Endothelial cell (in vitro differentiated cells): ENCODE data around the gene GOLGA1. TPM values are rescaled to one million over a fixed set of nuclear protein-coding genes. Genes with fewer than 3 reads are reported as not detected.
A peak's percentile ranks its signal among the peaks of the same experiment; 100 is the strongest.

ENCODE experiments used
- DNase-seq: peaks from one replicate; pipeline ENCODE4 v3.0.0; 2021; ENCODE audit warnings: low spot score
- H3K27ac Mint-ChIP-seq: one replicate; pipeline ENCODE4 v1.8.0; 2021; ENCODE audit warnings: mixed read lengths, inconsistent platforms; ENCODE audit not compliant: unreplicated experiment
- H3K27me3 Mint-ChIP-seq: one replicate; pipeline ENCODE4 v1.8.0; 2021; ENCODE audit warnings: mild to moderate bottlenecking, moderate library complexity, mixed read lengths, inconsistent platforms; ENCODE audit not compliant: unreplicated experiment
- H3K36me3 Mint-ChIP-seq: one replicate; pipeline ENCODE4 v1.8.0; 2021; ENCODE audit warnings: mild to moderate bottlenecking, low read depth, mixed read lengths, inconsistent platforms; ENCODE audit not compliant: unreplicated experiment
- H3K4me1 Mint-ChIP-seq: one replicate; pipeline ENCODE4 v1.8.0; 2021; ENCODE audit warnings: mild to moderate bottlenecking, mixed read lengths, inconsistent platforms; ENCODE audit not compliant: unreplicated experiment
- H3K4me3 Mint-ChIP-seq: one replicate; pipeline ENCODE4 v1.8.0; 2021; ENCODE audit warnings: mild to moderate bottlenecking, mixed read lengths, inconsistent platforms; ENCODE audit not compliant: unreplicated experiment
- H3K9me3 Mint-ChIP-seq: one replicate; pipeline ENCODE4 v1.8.0; 2021; ENCODE audit warnings: mixed read lengths, inconsistent platforms; ENCODE audit not compliant: unreplicated experiment
- CTCF ChIP-seq: fragments of 200-600 bp; sonication (generic); IDR thresholded peaks from one replicate; pipeline ENCODE4 v1.5.0; 2021; ENCODE audit warnings: antibody characterized with exemption; ENCODE audit not compliant: unreplicated experiment
- total RNA-seq: library from RNA; stranded (reverse); fragmentation: NEBNext Ultra II Directional; extraction: Animal tissue kit (Norgen Biotek cat#: 25700); gene quantifications from one replicate; pipeline ENCODE4 v1.2.1, GENCODE V29; 2021; ENCODE audit not compliant: unreplicated experiment

Gene GOLGA1
- total RNA-seq, 1 donor from 2014 or later, result 14.8 TPM

- no peak overlapping the region for H3K27ac Mint-ChIP-seq
- H3K4me1 Mint-ChIP-seq, result peaks cover 16% of the 10 kb centered on the region
- peaks cover 9% of the 10 kb centered on the region for H3K27me3 Mint-ChIP-seq
- peaks cover 30% of the 10 kb centered on the region for H3K36me3 Mint-ChIP-seq
- DNase-seq, result no peak
- H3K4me3 Mint-ChIP-seq, result no peak overlapping the region
- no peak for TF ChIP-seq CTCF
- H3K9me3 Mint-ChIP-seq, result no peaks in the 10 kb centered on the region
Measured at GRCh38 chr9:124881138-124881743, 59.6 kb downstream of the GOLGA1 start.

- Mint-ChIP-seq H3K36me3 (peaks cover 25% of the 10 kb centered on the region), H3K4me1 (peaks cover 16% of the 10 kb centered on the region), H3K27me3 (peaks cover 7% of the 10 kb centered on the region), H3K4me3 (no peak overlapping the region), H3K9me3 (no peaks in the 10 kb centered on the region), H3K27ac (no peak overlapping the region)
- no peak for TF ChIP-seq CTCF
- no peak for DNase-seq
Measured at GRCh38 chr9:124880501-124880900, 60.4 kb downstream of the GOLGA1 start.

GRCh38 chr9:124879226-124879625 lies 61.7 kb downstream of the GOLGA1 start:
- peaks cover 17% of the 10 kb centered on the region for H3K4me1 Mint-ChIP-seq
- H3K27me3 Mint-ChIP-seq, result peaks cover 2% of the 10 kb centered on the region
- DNase-seq, result no peak
- H3K36me3 Mint-ChIP-seq, result peaks cover 27% of the 10 kb centered on the region
- no peak overlapping the region for H3K4me3 Mint-ChIP-seq
- peak overlapping the region; percentile 52 for H3K27ac Mint-ChIP-seq
- no peak for TF ChIP-seq CTCF
- H3K9me3 Mint-ChIP-seq, result no peaks in the 10 kb centered on the region

GRCh38 chr9:124878518-124878917 lies 62.4 kb downstream of the GOLGA1 start:
- Mint-ChIP-seq H3K36me3 (peaks cover 26% of the 10 kb centered on the region), H3K4me3 (no peak overlapping the region), H3K27me3 (peaks cover 2% of the 10 kb centered on the region), H3K4me1 (peaks cover 15% of the 10 kb centered on the region), H3K27ac (no peak overlapping the region), H3K9me3 (no peaks in the 10 kb centered on the region)
- no peak for TF ChIP-seq CTCF
- DNase-seq, result no peak

GRCh38 chr9:124878021-124878420 lies 62.9 kb downstream of the GOLGA1 start:
- H3K4me1 Mint-ChIP-seq, result peaks cover 18% of the 10 kb centered on the region
- no peak for TF ChIP-seq CTCF

More at GRCh38 chr9:124878021-124878420, 62.9 kb downstream of the GOLGA1 start:
- Mint-ChIP-seq H3K27me3 (peaks cover 3% of the 10 kb centered on the region), H3K27ac (no peak overlapping the region), H3K9me3 (no peaks in the 10 kb centered on the region), H3K4me3 (peak overlapping the region; percentile 56), H3K36me3 (peaks cover 31% of the 10 kb centered on the region)
- no peak for DNase-seq
